Fibroblast of skin of left quadriceps (primary cell): Measurements from ENCODE around the gene SPTB.
A peak's percentile ranks its signal among the peaks of the same experiment; 100 is the strongest.
"Not testable (repeated sequence)": the region's sequence is repeated elsewhere in the genome, so short reads cannot be mapped to it uniquely, and the experiment has no call there.

Experiments
- DNase-seq, 2 experiments: peaks; one replicate each; pipeline ENCODE4 v3.0.0-alpha.2; 2013; ENCODE audit warnings: low read depth in 2 of 2

SPTB gene

DNA sequence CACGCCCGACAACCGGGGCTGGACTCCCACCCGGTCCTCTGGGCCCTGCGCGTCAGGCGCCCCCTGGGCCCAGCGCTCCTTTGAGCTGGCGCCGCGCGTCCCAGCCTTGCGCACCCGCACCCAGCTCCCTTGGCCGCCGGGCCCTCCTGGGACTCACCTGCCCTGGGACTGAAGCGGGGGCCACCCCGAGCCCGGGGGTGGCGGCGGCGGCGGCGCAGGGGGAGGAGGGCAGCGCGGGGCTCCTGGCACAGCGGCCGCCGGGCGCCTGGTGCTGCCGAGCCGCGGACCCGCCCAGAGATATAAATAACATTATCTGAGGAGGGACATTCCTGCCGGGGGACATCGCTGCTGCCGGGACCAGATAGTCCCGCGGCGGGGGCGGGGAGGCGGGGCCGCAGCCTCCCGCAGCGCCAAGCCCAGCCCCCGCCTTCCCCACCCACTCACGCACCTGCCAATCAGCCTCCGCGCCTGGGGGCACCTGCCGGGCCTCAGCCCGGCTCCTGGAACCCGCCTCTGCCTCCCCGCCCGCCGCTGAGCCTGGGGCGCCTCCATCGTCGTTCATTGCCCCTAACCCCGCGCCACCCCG lies at the start of gene SPTB:
Gene SPTB (minus strand): TSS at position 273 of the 586 bp plus-strand sequence. CDS start 56,813 bp downstream, outside the sequence.
- DNase-seq, result no peak

DNA sequence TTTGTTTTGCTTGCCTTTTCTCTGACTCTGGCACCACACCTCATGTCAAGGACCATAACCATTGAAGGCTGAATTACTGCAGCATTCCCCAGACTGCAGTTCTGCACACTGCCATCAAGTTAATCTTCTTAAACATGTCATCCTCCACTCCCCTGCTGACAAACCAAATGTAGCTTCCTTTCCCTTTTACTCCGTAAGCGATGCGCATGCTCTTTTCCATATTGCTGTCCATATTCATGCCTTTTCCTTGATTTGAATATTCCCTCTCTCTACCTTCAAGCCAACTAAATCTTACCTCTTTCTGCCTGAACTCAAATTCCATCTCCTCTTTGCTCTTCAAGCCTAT lies 49.3 kb upstream of the SPTB start:
- DNase-seq, result no peak

GRCh38 chr14:64928239-64929013 lies 48.7 kb upstream of the SPTB start:
- no peak for DNase-seq

DNA sequence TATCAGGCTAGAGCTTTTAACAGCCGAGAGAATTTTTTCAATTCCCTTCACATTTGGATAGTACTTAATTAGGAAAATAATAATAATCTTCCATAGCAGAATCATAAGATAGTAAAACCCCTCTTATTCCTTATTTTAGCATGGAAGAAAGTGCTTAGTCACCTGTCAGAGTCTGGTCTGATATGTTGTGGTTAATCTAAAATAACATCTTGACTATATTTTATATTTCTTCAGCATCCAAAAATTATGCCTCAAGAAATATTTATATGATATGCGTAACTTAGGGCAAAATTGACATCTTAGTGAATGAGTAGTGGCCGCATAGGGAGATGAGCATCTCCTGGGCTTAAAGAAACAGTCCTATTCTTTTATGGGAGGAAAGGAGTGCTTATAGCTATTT lies 47.3 kb upstream of the SPTB start:
- DNase-seq, result no peak

DNA sequence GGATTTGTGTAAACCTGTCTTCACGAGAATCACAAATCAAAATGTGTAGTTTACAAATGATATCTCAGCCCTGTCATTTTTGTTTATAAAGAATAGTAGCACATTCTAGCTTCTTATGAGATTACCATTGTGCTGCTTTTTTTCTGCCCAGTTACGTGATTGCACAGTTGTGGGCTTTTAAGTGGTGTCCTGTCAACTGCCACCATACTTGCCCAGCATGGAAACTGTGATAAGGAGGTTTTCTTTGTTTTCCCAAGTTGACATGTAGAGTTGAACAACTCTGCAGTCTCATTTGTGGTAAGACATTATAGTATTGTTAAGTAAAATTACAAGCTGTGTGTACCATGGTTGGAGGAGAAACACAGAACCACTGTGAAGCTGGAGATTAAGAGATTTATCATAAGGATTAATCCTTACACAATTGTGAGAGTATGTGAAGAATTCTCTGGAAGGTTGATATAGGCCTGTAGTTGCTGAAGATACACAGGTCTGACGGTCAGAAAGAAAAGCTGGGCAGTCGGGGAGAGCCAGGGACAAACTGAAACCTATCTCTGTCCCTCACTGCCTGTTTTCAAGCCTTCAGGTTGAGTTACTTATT lies 46.8 kb upstream of the SPTB start:
- DNase-seq, result no peak

GRCh38 chr14:64923015-64923414 lies 43.3 kb upstream of the SPTB start:
- no peak for DNase-seq

- DNase-seq, result no peak
Observed at GRCh38 chr14:64920465-64920864, 40.8 kb upstream of the SPTB start.

- no peak for DNase-seq
Observed at GRCh38 chr14:64919618-64920017, 39.9 kb upstream of the SPTB start.

GRCh38 chr14:64919215-64919614 lies 39.5 kb upstream of the SPTB start:
- DNase-seq, result no peak

- DNase-seq, result no peak
Observed at GRCh38 chr14:64918216-64918615, 38.5 kb upstream of the SPTB start.

- no peak for DNase-seq
Observed at GRCh38 chr14:64915797-64916196, 36.1 kb upstream of the SPTB start.

- DNase-seq, result no peak
Observed at GRCh38 chr14:64915029-64915424, 35.3 kb upstream of the SPTB start.

- DNase-seq, result peak; percentile 94
Observed at GRCh38 chr14:64914237-64915028, 34.7 kb upstream of the SPTB start, which contains the start of gene CHURC1. Gene CHURC1 (plus strand): TSS chr14:64914455. CDS start chr14:64914496, 41 bp downstream.

- not testable (repeated sequence) for DNase-seq
Observed at GRCh38 chr14:64913477-64913876, 33.8 kb upstream of the SPTB start.

DNA sequence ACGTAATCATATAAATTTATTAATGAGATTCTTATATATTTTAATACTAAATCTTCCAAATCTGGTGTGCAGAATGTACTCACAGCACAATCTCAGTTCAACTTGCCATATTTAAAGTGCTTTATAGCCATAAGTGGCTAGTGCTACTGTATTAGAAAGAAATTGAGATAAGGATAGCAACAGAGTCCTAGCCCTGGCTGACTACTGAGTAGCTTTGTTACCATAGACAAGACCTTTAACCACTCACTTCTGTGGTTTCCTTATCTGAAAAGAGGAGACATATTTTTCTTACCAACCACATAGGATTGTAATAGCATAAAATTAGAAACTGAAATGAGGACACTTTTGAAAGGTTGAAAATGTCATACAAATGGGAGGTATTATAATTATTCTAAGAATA lies 32.6 kb upstream of the SPTB start:
- DNase-seq, result no peak

GRCh38 chr14:64910847-64911495 lies 31.3 kb upstream of the SPTB start:
- DNase-seq, result no peak

DNA sequence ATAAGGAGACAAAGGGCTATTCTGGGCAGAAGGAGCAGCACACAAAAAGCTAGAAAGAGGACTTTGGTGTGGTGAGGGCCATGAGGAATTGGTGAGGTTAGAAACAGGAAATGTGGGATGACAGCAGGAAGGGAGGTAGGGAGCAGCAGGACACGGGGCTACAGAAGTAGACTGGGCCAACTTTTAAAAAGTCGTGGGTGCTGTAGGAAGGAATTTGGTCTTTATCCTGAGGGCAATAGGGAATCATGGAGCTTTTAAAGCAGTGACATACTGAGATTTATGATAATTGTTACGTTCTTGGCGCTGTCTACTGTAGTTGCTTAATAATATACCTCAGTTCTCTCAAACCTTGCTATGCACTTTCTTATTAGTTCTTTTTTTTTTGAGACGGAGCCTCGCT lies 26.3 kb upstream of the SPTB start:
- DNase-seq, result no peak

DNA sequence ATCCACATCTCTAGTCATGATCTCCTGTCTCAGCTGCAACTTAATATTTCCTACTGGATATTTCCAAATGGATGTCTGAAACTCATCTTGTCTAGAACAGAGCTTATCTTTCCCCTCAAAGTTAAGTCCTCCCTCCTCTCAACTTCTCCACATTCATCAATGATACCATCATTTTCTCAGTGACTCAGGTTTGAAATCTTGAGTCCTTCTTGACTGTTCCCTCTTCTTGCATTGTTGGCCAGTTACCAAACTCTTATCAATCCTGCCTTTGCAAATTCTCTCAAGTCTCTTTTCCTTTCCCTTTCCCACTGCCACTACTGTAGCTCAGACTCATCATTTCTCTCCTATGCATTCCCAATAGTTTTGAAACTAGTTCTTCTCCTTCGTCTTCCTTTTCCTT lies 20.3 kb upstream of the SPTB start:
- no peak for DNase-seq

DNA sequence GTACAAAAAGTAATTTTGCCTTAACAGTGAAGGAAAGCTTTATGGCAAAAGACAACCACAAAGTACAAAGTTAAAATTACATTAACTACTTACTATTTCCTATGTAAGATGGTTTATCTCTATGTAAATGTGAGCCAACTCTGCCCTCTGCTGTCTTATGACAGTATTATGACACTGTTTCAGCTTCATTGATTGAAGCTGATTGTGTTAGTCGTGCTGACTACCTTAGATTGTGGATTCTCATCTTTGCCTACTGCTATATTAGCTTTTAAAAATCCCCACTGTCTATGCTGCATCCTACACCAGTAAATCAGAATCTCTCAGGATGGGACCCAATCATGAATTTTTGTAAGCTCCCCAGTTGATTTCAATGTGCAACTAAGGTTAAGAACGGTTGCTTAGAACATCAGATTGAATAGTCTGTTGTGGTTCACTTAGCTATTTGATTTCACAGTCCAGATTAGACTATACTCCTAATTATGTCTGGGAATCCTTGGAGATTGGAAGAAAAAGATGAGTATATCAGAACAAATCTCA lies 12.2 kb upstream of the SPTB start:
- DNase-seq, result peak in 1 of 2 experiments; percentile 36

- no peak for DNase-seq
Observed at GRCh38 chr14:64891173-64891838, 11.6 kb upstream of the SPTB start.

- no peak for DNase-seq
Observed at GRCh38 chr14:64889352-64889751, 9.6 kb upstream of the SPTB start.
